Activated T-cell treated with anti-CD3 and anti-CD28 coated beads for 1 hour (primary cell): ENCODE data around the gene ANXA6.

ENCODE experiments used
- DNase-seq: peaks from one replicate; pipeline ENCODE4 v3.0.0-alpha.2; 2020; ENCODE audit warnings: low read depth

Gene ANXA6

GRCh38 chr5:151100681-151101080 lies 56.9 kb downstream of the ANXA6 start:
- DNase-seq = no peak

GRCh38 chr5:151098768-151099121 lies 58.8 kb downstream of the ANXA6 start:
- no peak for DNase-seq

DNA sequence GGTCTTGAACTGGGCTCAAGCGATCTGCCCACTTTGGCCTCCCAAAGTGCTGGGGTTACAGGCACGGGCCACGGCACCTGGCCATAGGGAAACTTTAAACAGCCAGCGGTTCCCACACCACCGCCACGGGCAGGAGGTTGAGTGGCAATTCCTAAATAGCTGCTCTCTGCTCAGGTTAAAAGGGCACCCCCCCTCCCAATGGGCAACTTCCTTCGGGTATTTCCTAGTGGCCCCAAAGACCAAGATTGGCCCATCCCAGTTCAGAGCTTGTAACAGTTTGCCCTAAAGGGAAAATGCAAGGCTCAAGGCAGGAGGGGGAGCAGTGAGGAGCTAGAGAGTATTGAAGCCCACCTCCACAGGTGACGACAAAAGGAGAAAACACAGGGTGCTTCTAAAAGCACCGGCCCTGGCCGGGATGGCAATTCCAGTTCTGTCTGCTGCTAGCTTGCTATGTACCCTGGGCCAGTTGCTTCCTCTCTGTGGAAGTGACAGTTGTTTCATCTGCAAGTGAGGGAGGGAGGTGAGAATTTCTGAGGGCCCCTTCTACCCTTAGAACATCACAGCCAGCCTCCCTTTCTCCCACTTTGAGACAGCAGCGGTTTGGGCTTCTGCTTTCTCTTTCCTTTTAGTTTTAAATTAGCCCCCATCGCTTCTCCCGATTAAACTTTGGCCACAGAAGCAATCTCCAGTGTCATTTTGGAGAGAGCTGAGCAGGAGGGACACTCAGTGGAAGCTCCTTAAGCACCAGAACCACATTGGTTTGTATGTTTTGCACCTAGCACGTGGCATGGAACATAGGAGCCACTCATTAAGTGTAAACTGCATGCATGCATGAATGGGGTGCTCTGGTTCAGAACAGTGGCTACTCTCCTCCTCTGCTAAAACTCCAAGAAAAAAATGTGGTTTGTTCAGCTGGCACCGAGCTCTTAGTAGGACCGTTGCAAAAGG lies 59.5 kb downstream of the ANXA6 start:
- DNase-seq = no peak

- DNase-seq = no peak
Measured at GRCh38 chr5:151097061-151097460, 60.5 kb downstream of the ANXA6 start.

DNA sequence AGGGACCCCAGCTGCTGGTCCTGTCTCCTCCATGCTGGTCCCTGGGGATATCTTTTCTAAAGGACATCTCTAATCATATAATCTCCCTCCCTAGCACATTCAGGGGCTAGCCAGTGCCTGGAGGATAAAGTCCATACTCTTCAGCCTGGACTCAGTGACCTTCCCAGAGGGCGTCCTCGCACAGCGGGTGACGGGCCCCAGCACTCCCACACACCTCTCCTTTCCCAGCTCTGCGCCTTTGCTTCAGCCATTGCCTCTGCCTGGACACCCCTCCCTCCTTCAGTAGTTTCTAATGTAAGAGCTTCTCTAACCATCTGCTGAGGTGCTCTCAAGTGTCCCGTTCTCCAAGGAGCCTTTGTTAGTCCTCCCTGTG lies 61.6 kb downstream of the ANXA6 start:
- no peak for DNase-seq

- no peak for DNase-seq
Measured at GRCh38 chr5:151095341-151096000, 62.1 kb downstream of the ANXA6 start.

DNA sequence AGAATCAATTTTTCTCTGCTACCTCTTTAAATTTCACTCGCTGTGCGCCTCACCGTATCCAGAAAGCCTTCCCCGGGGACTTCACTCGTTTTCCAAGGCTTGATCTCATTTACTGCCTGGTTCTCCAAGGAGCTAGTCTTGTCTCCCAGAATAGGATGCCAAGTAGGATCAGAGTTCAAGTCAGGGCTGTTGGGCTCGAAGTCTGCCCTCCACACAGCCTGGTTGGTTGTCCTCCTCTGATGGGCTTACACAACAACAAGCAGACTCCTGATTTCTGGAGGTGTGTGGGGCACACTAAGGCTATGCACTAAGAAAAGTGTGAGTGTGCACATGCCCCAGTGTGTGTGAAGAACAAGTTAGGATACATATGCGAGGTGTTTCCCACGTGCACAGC lies 62.7 kb downstream of the ANXA6 start:
- no peak for DNase-seq

DNA sequence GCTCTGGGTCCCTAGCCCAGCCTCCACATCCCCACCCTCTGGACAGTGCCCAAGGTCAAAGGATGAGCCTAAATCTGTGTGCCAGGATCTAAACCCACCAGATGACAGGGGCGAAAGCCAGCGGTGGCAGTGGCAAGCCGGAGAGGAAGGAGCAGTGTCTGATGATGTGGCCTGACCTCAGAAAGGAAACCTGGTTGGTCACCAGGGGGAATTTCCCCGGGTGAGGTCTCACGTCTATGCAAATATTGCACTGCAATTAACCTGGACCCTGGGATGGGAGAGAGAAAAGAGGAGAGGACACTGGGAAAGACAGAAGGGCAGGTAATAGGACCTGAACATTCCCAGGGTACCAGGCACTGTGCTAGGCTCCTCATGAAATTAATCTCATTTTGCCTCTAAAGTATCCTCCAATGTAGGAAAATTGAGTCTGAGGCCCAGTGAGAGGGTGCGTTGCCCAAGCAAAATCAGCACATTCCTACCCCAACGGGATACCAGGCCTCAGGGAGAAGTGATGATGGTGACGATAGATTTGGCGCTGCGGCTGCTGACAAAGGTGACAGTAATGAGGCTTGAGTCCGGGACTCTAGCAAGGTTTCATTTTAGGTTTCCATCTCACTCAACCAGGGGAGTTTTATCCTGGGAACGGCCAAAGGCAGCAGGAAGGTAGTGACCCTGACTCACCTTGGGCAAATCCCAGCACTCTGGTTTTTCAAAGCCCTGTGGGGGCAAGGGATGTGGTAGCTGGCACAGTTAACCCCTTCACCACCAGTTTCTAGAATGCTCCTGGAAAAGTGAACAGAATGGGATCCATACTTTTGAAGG lies 63.3 kb downstream of the ANXA6 start:
- DNase-seq = peak; percentile 11

DNA sequence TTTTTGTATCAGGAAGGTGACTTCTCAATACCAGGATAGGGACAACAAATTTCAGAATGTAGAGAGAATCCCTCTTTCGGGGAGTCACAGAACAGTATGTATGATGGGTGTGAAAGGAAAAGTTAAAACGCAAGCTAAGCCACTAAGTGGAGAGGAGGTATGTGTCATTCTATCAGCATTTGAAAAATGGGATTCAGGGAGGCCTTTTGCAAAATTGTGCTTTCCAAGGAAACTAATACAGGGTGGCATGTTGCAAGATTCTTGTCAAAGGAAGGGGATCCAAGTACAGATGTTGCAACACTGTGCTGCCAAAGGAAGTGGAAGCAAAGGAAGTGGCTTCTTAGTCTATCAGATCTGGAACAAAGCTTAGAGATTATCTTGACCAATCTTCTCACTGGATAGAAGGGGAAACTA lies 64.1 kb downstream of the ANXA6 start:
- no peak for DNase-seq

DNA sequence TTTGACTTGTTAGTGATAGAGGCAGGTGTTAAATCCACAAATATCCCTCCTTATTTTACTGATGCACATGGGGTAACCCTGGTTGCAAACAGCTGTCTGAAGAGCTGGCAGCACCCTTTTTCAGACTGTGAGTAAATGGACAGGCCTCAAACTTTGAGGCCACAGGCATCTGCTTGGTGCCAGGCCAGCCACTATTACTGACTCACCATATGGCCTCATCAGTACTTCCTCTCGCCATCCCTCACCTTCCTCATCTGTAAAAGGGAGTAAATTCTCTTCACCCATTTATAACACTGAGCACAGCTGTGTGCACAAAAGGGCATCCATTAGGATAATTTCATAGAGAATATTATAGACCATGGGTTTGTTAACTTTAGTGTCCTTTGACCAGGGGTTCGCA lies 64.8 kb downstream of the ANXA6 start:
- DNase-seq = no peak

GRCh38 chr5:151089726-151090125 lies 67.9 kb downstream of the ANXA6 start:
- DNase-seq = no peak

DNA sequence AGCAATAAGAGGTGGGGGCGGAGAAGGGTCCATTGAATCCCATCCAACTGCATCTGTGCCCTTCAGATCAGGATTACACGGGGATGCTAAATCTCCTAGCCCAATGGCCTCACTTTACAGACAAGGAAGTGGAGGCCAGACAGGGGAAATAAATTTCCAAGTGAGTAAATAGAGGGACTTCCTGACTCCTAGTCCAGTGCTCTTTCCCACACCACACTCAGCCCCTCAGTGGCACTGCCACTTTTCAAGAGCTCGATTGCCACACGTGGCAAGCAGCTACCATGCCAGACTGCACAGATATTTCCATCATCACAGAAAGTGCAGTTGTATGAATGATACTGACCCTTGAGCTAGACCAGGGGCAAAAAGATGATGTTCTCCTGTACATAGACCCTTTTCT lies 68.6 kb downstream of the ANXA6 start:
- no peak for DNase-seq

- no peak for DNase-seq
Measured at GRCh38 chr5:151087486-151087885, 70.1 kb downstream of the ANXA6 start.

DNA sequence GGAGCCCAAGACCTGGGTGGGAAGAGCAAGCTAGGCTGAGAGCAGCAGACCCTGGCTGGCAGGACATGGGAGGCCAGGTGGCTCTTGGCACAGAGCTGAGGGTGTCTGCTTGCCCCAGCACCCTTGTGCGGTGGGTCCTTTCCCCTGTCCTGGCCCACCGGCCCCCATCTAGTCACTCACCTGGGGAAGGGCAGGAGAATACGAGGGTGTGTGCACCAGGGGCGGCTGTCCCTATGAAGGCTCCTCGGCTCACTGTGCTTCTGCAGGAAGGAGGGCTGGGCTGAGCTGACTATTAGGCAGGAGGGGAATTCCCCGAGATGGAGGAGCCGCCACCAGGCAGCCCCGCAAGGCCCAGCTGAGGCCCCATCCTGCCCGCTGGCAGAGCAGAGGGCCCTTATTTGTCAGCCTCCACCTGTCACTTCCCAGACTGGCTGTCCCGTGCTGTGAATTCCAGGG lies 70.6 kb downstream of the ANXA6 start:
- peak; percentile 45 for DNase-seq

- DNase-seq = no peak
Measured at GRCh38 chr5:151086192-151086869, 71.2 kb downstream of the ANXA6 start.

- DNase-seq = no peak
Measured at GRCh38 chr5:151085517-151086041, 72.0 kb downstream of the ANXA6 start.

DNA sequence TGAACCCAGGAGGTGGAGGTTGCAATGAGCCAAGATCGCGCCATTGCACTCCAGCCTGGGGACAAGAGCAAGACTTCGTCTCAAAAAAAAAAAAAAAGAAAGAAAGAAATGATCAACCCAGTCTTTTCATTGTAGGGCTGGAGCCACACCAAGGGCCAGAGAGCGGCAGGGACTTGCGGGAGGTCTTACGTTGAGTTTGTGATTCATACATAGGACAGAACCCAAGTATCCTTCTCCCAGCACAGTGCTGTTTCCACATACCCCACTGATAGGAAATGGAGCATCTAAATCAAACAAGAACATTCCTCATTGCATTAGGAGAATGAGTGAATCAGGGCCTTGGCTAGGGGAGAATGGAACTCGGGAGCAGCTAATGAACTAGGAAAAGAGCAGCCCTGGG lies 73.2 kb downstream of the ANXA6 start:
- DNase-seq = no peak

- peak; percentile 33 for DNase-seq
Measured at GRCh38 chr5:151083081-151083676, 74.4 kb downstream of the ANXA6 start.

DNA sequence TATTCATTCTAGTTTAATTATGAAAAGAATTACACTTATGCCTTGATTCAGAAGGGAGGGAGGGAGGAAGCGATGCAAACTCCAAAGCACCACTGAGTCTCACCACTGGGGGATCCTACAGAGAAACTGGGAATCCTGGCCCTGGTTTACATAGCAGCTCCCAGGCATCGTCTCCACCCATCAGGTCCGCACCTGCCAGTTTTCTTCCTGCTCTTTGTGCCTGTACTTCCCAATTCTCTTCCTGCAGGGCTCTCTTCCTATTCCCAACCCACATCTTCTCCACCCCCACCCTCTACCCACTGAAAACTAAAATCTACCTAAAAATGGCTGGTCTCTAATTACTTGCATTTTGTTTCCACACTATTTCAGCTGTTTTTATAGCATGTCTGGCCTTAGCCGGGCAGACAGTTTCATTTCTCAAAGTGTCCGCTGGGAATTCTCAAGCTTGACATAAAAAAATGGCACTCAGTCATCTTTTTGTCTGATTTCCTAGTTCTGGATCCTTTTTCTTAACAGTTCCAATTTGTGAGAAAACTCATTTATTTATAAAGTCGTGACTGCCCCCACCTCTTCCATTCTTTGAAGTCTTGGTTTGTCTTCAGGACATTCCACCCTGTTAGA lies 75.2 kb downstream of the ANXA6 start:
- no peak for DNase-seq

GRCh38 chr5:151081431-151082281 lies 75.9 kb downstream of the ANXA6 start:
- DNase-seq = no peak
